Measurements from ENCODE around the gene KRT77.

DNA sequence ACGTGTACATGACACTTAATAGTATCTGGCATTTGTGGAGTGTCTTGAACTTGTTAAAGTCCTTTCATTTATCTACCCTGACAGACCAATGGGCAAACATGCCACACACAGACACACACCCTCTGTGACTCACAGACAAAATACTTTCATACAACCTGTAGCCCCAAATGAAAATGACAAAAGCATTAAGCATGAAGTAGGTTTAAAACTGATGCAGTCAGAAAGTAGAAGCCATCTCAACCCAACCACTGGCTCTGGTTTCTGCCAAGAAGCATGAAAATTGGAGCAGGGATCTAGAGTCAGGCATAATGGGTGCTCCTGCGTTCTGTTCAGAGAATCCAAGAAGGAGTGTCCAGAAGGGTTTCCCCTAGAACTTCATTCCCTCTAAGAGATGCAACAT lies 23.1 kb upstream of the KRT77 start:
- TF ChIP-seq, protein P1, sequence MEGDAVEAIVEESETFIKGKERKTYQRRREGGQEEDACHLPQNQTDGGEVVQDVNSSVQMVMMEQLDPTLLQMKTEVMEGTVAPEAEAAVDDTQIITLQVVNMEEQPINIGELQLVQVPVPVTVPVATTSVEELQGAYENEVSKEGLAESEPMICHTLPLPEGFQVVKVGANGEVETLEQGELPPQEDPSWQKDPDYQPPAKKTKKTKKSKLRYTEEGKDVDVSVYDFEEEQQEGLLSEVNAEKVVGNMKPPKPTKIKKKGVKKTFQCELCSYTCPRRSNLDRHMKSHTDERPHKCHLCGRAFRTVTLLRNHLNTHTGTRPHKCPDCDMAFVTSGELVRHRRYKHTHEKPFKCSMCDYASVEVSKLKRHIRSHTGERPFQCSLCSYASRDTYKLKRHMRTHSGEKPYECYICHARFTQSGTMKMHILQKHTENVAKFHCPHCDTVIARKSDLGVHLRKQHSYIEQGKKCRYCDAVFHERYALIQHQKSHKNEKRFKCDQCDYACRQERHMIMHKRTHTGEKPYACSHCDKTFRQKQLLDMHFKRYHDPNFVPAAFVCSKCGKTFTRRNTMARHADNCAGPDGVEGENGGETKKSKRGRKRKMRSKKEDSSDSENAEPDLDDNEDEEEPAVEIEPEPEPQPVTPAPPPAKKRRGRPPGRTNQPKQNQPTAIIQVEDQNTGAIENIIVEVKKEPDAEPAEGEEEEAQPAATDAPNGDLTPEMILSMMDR (IDR thresholded peaks at IDR 0.05; ENCODE audit: low read depth, low read length), result no peak
- TF ChIP-seq EZH2phosphoT487 (IDR thresholded peaks at IDR 0.05; ENCODE audit: low read depth), result no peak

Measured in OCI-LY3 (cell line).